HG02759 (cell line): Measurements from ENCODE around the gene CLEC2A.
"Not testable (repeated sequence)": the region's sequence is repeated elsewhere in the genome, so short reads cannot be mapped to it uniquely, and the experiment has no call there.

Experiments used
- ATAC-seq: cut with Tn5 transposase; IDR thresholded peaks from one replicate; pipeline ENCODE4 v1.9.1; 2021; ENCODE audit warnings: mild to moderate bottlenecking, moderate library complexity; ENCODE audit not compliant: unreplicated experiment

Gene CLEC2A

GRCh38 chr12:9888665-9889273, 43.4 kb downstream of the CLEC2A start:
- ATAC-seq = no peak

GRCh38 chr12:9883175-9883574, 49.0 kb downstream of the CLEC2A start:
- no peak for ATAC-seq

GRCh38 chr12:9881988-9882387, 50.2 kb downstream of the CLEC2A start:
- ATAC-seq = no peak

- ATAC-seq = no peak
Measured at GRCh38 chr12:9881246-9881645, 50.9 kb downstream of the CLEC2A start, which contains the start of gene KLRF2. KLRF2 (plus strand) TSS chr12:9881489; CDS start chr12:9881596, 107 bp downstream.

- no peak for ATAC-seq
Measured at GRCh38 chr12:9880532-9881078, 51.6 kb downstream of the CLEC2A start.

GRCh38 chr12:9876120-9876519, 56.0 kb downstream of the CLEC2A start:
- not testable (repeated sequence) for ATAC-seq

GRCh38 chr12:9872742-9873141, 59.4 kb downstream of the CLEC2A start:
- no peak for ATAC-seq

- ATAC-seq = no peak
Measured at GRCh38 chr12:9872162-9872561, 60.0 kb downstream of the CLEC2A start.

- no peak for ATAC-seq
Measured at GRCh38 chr12:9870286-9870866, 61.8 kb downstream of the CLEC2A start.

GRCh38 chr12:9869307-9870161, 62.6 kb downstream of the CLEC2A start, which contains the start of gene CLEC2B:
CLEC2B (minus strand) TSS chr12:9869354.
- peak; percentile 55 for ATAC-seq

- ATAC-seq = no peak
Measured at GRCh38 chr12:9868951-9869306, 63.2 kb downstream of the CLEC2A start.

- ATAC-seq = no peak
Measured at GRCh38 chr12:9868311-9868801, 63.8 kb downstream of the CLEC2A start.

- no peak for ATAC-seq
Measured at GRCh38 chr12:9867531-9867930, 64.6 kb downstream of the CLEC2A start.

GRCh38 chr12:9866860-9867269, 65.3 kb downstream of the CLEC2A start:
- ATAC-seq = no peak

GRCh38 chr12:9864913-9865675, 67.1 kb downstream of the CLEC2A start:
- ATAC-seq = no peak
